AG04450 (cell line): Measurements from ENCODE around the gene PDE1C. TPM values are rescaled to one million over a fixed set of nuclear protein-coding genes. Genes with fewer than 3 reads are reported as not detected.

ENCODE experiments used
- CTCF ChIA-PET: fragments of 300-600, 350-600 bp; formaldehyde crosslinking; extraction: SDS; loops from one replicate; lab custom pipeline; 2022; ENCODE audit warnings: antibody characterized with exemption, inconsistent platforms; lab: Charles Lee
- POLR2A ChIA-PET: fragments of 350-600 bp; formaldehyde crosslinking; extraction: SDS; loops from one replicate; lab custom pipeline; 2021; ENCODE audit warnings: antibody characterized with exemption, inconsistent platforms; lab: Yijun Ruan, JAX
- DNase-seq: peaks from one replicate; pipeline ENCODE4 v3.0.0-alpha.2; 2011; ENCODE audit warnings: low read depth, low spot score
- H3K27ac ChIP-seq: one replicate; pipeline ENCODE4 v1.5.1; 2012; ENCODE audit warnings: low read depth, low read length, control low read depth
- H3K27me3 ChIP-seq: one replicate; pipeline ENCODE4 v1.6.0; 2012; ENCODE audit warnings: low read length; ENCODE audit not compliant: control insufficient read depth, insufficient read depth
- H3K4me3 ChIP-seq: 2 replicates; pipeline ENCODE4 v1.5.1; 2011; ENCODE audit warnings: mild to moderate bottlenecking, low read depth, low read length, control low read depth
- H3K9me3 ChIP-seq: 2 replicates; pipeline ENCODE4 v1.5.1; 2012; ENCODE audit warnings: low read length; ENCODE audit not compliant: control insufficient read depth, insufficient read depth
- polyA plus RNA-seq: library from polyadenylated mRNA; depleted of rRNA; stranded (reverse); fragments of >200 nt; gene quantifications from 2 replicates; pipeline ENCODE4 v1.2.3, GENCODE V29; 2011
- TF ChIP-seq, protein P1 (sequence below): IDR thresholded peaks from 2 replicates; pipeline ENCODE4 v1.5.1; 2011; ENCODE audit warnings: low read depth, low read length, control low read depth, inconsistent platforms

Gene PDE1C
- polyA plus RNA-seq, 1 experiment: 3.8 TPM

DNA sequence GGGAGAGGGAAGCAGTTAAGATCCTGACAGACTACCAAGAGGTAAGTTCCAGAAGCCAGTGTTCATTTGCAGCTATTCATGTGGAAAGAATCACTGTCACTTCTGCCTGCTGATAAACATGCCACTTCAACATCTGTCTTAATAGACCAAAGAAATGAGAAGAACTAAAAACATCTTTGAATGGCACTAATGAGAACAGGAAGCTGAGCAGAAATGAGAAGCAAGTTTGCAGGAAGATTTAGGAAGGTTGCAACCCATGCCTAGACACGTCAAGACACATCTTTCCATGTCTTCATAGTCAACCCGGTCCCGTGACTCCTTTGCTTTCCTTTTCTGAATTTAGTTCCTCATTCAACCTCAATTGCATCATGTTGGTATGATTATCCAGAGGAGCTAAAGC lies 180.0 kb downstream of the PDE1C start:
- H3K27me3 ChIP-seq: no peaks in the 10 kb centered on the region
- peaks cover 8% of the 10 kb centered on the region; the same call in 1 of the 2 replicates for H3K9me3 ChIP-seq
- ChIA-PET CTCF (no interaction called here), POLR2A (no interaction called here)
- no peak for DNase-seq
- TF ChIP-seq, protein P1, sequence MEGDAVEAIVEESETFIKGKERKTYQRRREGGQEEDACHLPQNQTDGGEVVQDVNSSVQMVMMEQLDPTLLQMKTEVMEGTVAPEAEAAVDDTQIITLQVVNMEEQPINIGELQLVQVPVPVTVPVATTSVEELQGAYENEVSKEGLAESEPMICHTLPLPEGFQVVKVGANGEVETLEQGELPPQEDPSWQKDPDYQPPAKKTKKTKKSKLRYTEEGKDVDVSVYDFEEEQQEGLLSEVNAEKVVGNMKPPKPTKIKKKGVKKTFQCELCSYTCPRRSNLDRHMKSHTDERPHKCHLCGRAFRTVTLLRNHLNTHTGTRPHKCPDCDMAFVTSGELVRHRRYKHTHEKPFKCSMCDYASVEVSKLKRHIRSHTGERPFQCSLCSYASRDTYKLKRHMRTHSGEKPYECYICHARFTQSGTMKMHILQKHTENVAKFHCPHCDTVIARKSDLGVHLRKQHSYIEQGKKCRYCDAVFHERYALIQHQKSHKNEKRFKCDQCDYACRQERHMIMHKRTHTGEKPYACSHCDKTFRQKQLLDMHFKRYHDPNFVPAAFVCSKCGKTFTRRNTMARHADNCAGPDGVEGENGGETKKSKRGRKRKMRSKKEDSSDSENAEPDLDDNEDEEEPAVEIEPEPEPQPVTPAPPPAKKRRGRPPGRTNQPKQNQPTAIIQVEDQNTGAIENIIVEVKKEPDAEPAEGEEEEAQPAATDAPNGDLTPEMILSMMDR: no peak
- no peak overlapping the region for H3K4me3 ChIP-seq
- no peak overlapping the region for H3K27ac ChIP-seq

DNA sequence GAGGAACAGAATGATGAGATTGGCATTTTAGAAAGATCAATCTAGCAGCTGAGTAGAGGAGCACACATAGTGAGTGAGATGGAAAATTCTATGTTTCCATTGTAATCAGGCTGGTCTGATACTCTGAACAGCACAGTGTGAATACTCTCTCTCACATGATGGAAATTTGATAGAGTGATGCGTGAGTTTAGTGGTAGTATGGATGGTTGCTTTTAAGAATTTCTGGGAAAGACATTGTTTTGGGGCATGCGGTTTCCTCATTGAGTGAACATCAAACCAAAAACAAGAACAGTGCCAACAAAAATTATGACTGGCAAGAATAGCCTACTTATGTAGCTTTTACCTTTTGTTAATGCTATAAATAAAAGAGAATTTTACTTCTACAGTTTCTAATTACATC lies 183.2 kb downstream of the PDE1C start:
- TF ChIP-seq, protein P1: no peak
- POLR2A ChIA-PET: no interaction called here
- CTCF ChIA-PET: no interaction called here

DNA sequence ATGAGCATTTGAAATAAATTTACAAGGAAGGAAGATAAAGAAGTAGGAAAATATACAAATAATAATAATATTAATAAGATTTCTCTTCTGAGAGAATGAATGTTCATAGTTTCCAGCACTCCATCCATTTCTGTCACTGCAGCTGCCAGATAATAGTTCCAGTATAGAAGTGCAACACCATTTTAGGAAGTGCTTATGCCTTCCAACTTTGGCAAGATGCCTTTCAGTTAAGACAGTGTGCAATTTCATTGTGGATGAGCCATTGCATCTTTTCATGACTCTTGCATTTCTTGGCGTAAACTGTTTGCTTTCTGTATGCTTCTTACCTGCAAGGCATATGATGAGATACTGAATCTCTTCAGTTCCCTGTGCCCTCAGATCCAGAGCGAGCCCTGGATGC lies 185.0 kb downstream of the PDE1C start:
- ChIA-PET POLR2A (no interaction called here), CTCF (no interaction called here)
- Histone ChIP-seq H3K27ac (no peak overlapping the region), H3K4me3 (no peak overlapping the region), H3K27me3 (no peaks in the 10 kb centered on the region), H3K9me3 (peaks cover 3% of the 10 kb centered on the region; the same call in 1 of the 2 replicates)
- no peak for DNase-seq
- TF ChIP-seq, protein P1: no peak

More for the DNA sequence above, 183.2 kb downstream of the PDE1C start:
- H3K27ac ChIP-seq: no peak overlapping the region
- no peak for DNase-seq
- no peak overlapping the region for H3K4me3 ChIP-seq
- peaks cover 5% of the 10 kb centered on the region; the same call in 1 of the 2 replicates for H3K9me3 ChIP-seq
- no peaks in the 10 kb centered on the region for H3K27me3 ChIP-seq

DNA sequence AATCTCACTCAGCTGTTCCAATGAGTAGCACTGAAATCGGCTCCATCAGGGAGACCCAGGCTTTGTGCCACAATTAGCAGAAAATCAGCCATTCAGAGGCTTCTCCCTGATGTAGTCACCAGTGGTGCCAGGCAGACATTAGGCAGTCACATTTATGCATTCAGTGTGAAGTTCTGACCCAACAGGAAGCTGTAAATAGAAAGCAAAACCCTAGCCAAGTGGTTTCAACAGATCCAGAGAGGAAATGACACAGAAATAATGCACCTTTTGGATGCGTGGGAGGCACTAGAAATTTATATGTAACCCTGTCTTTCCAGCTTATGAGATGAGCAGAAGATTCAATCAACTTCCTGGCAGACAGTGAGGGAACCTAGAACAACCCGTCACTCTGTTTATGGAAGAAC lies 186.4 kb downstream of the PDE1C start:
- H3K27me3 ChIP-seq: no peaks in the 10 kb centered on the region
- CTCF ChIA-PET: interaction anchor here (0.6 kb wide), 1 partner anchor 55 kb away, joined by 4 read pairs; no protein-coding TSS in a partner anchor
- TF ChIP-seq, protein P1: no peak
- POLR2A ChIA-PET: no interaction called here
- no peak for DNase-seq
- peaks cover 3% of the 10 kb centered on the region; the same call in 1 of the 2 replicates for H3K9me3 ChIP-seq
- no peak overlapping the region for H3K4me3 ChIP-seq
- no peak overlapping the region for H3K27ac ChIP-seq

DNA sequence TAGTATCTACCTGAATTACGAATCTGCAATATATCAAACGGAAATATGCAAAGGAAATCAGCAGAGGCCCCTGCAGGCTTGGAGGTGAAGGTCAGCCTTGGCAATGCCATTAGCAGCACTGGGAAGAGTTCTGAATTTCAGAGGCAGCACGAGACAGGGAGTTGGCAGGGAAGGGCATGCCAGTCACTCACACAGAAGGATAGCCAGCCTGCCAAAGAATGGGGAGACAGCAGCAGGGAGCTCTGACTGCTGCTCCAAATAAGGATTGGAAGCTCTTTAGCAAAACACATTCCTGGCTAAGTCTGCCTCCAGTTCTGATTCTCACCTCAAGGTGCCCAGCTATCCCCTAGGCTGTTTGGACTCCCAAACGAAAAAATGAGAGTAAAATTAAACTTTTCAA lies 188.0 kb downstream of the PDE1C start:
- no peak for DNase-seq
- Histone ChIP-seq H3K9me3 (peaks cover 3% of the 10 kb centered on the region; the same call in 1 of the 2 replicates), H3K4me3 (no peak overlapping the region), H3K27ac (no peak overlapping the region), H3K27me3 (no peaks in the 10 kb centered on the region)
- CTCF ChIA-PET: no interaction called here
- POLR2A ChIA-PET: no interaction called here
- TF ChIP-seq, protein P1: no peak
